GM18867 (cell line): ENCODE data around the gene NATD1.

Source experiments
- ATAC-seq: cut with Tn5 transposase; IDR thresholded peaks from one replicate; pipeline ENCODE4 v1.9.1; 2021; ENCODE audit warnings: mild to moderate bottlenecking, moderate library complexity; ENCODE audit not compliant: unreplicated experiment

NATD1 gene

GRCh38 chr17:21291357-21291756 is 38.1 kb upstream of the NATD1 start:
- ATAC-seq: no peak

- no peak for ATAC-seq
Measured at GRCh38 chr17:21289902-21290571, 36.8 kb upstream of the NATD1 start.

DNA sequence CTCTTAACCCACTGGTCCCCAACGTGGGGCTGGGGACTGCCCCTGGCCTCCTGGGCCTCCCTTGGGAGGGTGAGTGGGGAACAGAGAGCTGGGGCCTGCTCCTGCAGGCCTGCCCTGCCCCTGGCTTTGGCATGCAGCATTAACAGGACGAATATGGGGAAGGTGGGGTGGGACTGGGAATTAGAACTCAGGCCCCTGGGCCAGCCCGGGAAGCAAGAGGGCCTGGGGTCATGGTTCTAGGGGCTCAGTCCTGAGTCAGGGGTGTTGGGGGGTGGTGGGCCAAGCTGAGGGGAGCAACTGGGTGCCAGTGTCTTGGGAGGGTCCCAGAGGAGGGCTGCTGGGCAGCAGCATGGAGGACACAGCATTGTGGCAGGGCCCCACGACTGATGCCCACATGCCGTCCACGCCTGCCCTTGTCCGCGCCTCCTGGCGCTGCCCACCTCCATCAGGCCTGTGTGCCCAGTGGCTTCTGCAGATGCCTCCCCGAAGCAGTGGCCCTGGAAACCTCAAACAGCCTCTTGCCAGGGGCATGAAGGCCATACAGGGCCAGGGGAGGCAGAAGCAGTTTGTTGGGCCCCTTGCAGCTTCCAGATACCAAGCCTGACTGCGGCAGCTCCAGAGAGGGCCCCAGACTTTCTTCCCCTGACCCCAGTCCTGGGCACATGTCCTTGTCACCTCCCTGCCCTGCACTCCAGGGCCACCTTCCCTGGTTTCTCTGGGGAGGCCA is 36.1 kb upstream of the NATD1 start:
- no peak for ATAC-seq

- no peak for ATAC-seq
Measured at GRCh38 chr17:21288571-21289017, 35.4 kb upstream of the NATD1 start.

DNA sequence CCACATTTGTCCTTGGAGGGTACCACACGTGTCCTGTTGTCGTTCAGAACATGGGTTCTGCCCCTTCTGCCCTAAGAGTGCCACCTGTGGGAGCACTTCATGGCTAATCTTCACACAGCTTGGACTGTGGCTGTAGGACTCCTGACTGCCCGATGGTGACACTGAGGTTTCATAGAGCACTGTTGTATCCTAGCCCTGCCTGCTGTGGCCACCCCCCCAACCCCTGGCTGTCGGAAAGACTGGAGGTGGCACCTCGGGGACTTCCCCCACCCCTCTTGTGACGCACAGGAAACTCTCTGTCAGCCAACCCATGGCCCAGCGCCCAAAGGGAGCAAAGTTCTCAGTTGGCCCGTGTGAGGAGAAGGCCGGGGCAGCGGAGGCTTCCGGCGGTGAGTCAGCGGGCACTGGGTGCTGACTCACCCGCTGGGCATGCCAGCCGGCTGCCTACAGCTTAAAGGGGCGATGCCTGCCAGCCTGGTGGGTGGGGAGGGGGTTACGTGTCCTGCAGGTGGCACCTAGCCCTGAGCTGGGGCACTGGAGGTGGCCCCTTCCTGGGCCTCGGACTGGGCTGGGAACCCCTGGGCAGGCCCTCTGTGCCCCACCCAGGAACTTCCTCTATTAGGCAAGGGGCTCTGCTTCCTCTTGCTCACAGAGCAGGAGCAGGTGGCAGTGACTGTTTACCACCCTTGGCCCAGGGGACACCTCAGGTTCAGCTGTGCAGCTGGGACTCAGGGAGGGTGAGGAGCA is 34.7 kb upstream of the NATD1 start:
- peak; percentile 39 for ATAC-seq

DNA sequence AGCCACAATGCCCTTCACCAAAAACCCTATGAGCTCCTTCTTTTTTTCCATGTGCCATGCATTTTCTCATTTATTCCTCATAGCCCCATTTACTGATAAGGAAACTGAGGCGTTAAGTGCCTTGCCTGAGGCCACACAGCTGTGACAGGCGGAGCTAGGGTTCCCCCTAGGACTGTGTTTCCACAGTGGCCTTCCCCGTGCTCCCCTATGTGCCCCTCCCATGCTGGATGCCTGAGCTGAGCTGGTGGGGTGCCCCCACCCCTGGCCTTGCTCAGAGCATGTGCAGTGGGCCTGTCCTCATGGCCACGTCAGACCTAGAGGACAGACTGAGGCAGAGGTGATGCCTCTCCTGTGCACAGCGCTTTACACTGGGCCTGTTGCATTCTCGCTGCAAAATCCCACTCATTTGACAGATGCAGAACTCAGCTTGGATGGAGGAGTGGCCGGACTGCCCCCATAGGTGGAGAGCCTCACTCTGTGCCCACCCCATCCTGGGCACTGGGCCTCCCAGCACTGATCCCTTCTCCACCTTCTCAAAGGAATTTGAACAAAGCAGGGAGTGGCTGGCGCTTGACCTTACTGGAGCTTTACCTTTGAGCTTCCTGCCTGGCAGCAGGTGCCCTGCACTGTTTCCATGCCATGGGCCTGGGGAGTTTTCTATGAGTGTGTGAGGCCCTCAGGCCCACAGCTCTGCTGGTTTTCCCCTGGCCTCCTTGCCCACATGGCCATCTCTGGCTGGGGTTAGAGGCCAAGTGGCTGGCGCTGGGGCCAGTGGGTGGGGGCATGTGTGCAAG is 33.9 kb upstream of the NATD1 start:
- ATAC-seq: no peak

- no peak for ATAC-seq
Measured at GRCh38 chr17:21286066-21286770, 33.0 kb upstream of the NATD1 start.

GRCh38 chr17:21285164-21286065 is 32.2 kb upstream of the NATD1 start:
- no peak for ATAC-seq

- peak; percentile 78 for ATAC-seq
Measured at GRCh38 chr17:21284319-21285163, 31.3 kb upstream of the NATD1 start, which contains the start of gene MAP2K3. Gene MAP2K3, plus strand, starts transcription at chr17:21284711. Its CDS starts 210 bp downstream, at chr17:21284921.

GRCh38 chr17:21283482-21284318 is 30.5 kb upstream of the NATD1 start:
- peak; percentile 13 for ATAC-seq

DNA sequence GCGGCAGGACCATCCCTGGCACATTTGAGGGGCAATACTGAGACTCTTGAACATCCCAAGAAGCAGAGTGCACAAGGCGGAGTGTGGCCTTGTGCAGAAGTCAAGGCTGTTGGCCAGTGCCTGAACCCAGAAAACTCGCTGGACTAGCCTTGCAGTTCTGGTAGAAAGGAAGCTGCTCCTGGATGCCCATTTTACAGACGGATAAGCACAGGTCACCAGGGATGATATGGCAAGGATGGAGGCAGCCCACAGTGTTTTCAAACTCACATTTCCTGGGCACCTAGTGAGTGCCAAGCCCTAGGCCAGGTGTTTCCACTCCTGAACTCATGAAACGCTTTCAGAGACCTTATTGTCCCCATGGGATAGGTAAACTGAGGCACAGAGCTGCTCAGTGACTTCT is 29.6 kb upstream of the NATD1 start:
- no peak for ATAC-seq

- ATAC-seq: no peak
Measured at GRCh38 chr17:21282231-21282630, 29.0 kb upstream of the NATD1 start.

- peak; percentile 35 for ATAC-seq
Measured at GRCh38 chr17:21280081-21280518, 26.9 kb upstream of the NATD1 start.

DNA sequence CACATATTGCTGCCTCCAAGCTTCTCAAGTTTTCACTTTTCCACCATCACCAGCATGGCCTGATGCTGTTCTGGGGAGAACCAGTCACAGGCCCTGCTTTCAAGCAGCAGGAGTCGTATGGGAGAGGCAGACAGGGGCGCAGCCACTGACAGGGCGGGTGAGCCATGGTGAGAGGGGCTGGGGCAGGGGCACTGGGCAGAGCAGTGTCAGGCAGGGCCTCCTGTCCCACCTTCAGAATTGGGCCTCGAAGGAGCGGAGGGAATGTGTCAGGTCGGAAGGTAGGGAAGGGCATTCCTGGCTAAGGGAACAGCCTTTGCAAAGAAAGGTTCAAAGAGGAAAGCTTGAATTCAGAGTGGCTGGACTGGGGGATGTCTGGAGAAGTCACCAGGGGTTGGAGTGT is 26.4 kb upstream of the NATD1 start:
- no peak for ATAC-seq

DNA sequence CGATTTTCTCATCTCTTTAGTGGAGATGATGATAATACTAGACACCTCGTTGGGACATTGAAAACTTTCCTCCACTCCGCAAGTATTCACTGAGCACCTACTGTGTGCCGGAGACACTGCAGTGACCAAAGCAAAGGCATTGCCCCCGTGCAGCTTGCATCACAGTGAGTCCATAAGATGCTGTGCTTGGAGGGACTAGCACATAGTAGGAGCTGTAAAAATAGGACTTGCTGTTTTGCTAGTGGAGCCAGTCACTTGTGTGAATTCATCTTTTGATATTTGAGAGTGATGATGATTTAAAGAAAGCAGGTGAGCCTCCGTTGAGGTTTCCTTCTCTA is 26.0 kb upstream of the NATD1 start:
- ATAC-seq: no peak

GRCh38 chr17:21278450-21279197 is 25.4 kb upstream of the NATD1 start:
- no peak for ATAC-seq

GRCh38 chr17:21277332-21277731 is 24.1 kb upstream of the NATD1 start:
- no peak for ATAC-seq
